Gastrocnemius medialis (tissue), 4 donors: ENCODE data around the gene PLXNA2. TPM values are rescaled to one million over a fixed set of nuclear protein-coding genes. Genes with fewer than 3 reads are reported as not detected.
A peak's percentile ranks its signal among the peaks of the same experiment; 100 is the strongest.

ENCODE experiments used
- ATAC-seq, 2 donors: fragments of 150-250 bp; one replicate each; pipeline ENCODE4 v1.9.1; 2016
- DNase-seq, 2 donors: peaks; one replicate each; pipeline ENCODE4 v3.0.0-alpha.2; 2019
- H3K27ac ChIP-seq, 4 donors: fragments of 200-600 bp; sonication (generic); 1 replicate in 1 of 4; 2 replicates in 3 of 4; pipeline ENCODE4 v1.5.1; 2016 to 2018; ENCODE audit warnings: mild to moderate bottlenecking in 2 of 4, moderate library complexity in 1 of 4
- H3K27me3 ChIP-seq, 3 donors: fragments of 200-600 bp; sonication (generic) in 2 of 3; 1 replicate in 1 of 3; 2 replicates in 2 of 3; pipeline versions ENCODE4 v1.5.1 to v1.6.0; 2016 to 2019; ENCODE audit warnings: mild to moderate bottlenecking in 1 of 3, moderate library complexity in 1 of 3
- H3K36me3 ChIP-seq, 2 donors: fragments of 200-600 bp; sonication (generic) in 1 of 2; one replicate each; pipeline ENCODE4 v1.5.1; 2017 to 2018
- H3K4me1 ChIP-seq, 2 donors: fragments of 200-600 bp; sonication (generic) in 1 of 2; one replicate each; pipeline ENCODE4 v1.5.1; 2016 to 2017; ENCODE audit warnings: mild to moderate bottlenecking in 2 of 2
- H3K4me3 ChIP-seq, 4 donors: fragments of 200-600 bp; sonication (generic) in 3 of 4; 1 replicate in 1 of 4; 2 replicates in 3 of 4; pipeline ENCODE4 v1.5.1; 2016 to 2019; ENCODE audit warnings: mild to moderate bottlenecking in 2 of 4
- H3K9me3 ChIP-seq, 3 donors: fragments of 200-600 bp; sonication (generic) in 2 of 3; 1 replicate in 1 of 3; 2 replicates in 2 of 3; pipeline ENCODE4 v1.5.1; 2016 to 2019
- CTCF ChIP-seq, 5 experiments: fragments of 450-650 bp in 3 of 5; fragments of 200-600 bp in 2 of 5; sonication (generic) in 2 of 5; IDR thresholded peaks in 4 of 5; conservative IDR thresholded peaks in 1 of 5; 1 replicate in 4 of 5; 2 replicates in 1 of 5; pipeline ENCODE4 v1.5.1; 2016 to 2019; ENCODE audit warnings: antibody characterized with exemption in 5 of 5, mild to moderate bottlenecking in 3 of 5, moderate library complexity in 3 of 5
- POLR2A ChIP-seq, 2 donors: fragments of 450-650 bp; IDR thresholded peaks; one replicate each; pipeline ENCODE4 v1.6.1; 2017; ENCODE audit warnings: antibody characterized with exemption in 2 of 2, mild to moderate bottlenecking in 2 of 2, moderate library complexity in 2 of 2
- in situ Hi-C, 4 donors: fragments of 200-750 bp; cut with MboI; loops; one replicate each; pipeline versions ENCODE4 v1.15.0 to v1.8.0; 2017; ENCODE audit warnings: low sequenced_read_pairs in 4 of 4
- intact Hi-C: fragments of 100-400 bp; cut with DNase I; formaldehyde crosslinking; loops from one replicate; pipeline ENCODE4 v1.15.1; 2023; ENCODE audit warnings: low total_unique reads
- total RNA-seq, 4 donors: library from RNA; depleted of rRNA; stranded (reverse); fragments of >200 nt; gene quantifications; one replicate each; pipeline versions ENCODE4 v1.1.0 to v1.2.3, GENCODE V29; 2016

Gene PLXNA2
- total RNA-seq, 4 donors from 2014 or later: 12.4 to 20.0 (median 16.2) TPM

- intact Hi-C loops (no loop called here), in situ Hi-C loops (no loop called here)
- H3K27ac ChIP-seq: peak overlapping the region; percentile 10 to 43 (median 24)
- no peaks in the 10 kb centered on the region for H3K9me3 ChIP-seq
- no peaks in the 10 kb centered on the region for H3K27me3 ChIP-seq
- H3K4me1 ChIP-seq: peaks cover 29% of the 10 kb centered on the region in 2 donors
- DNase-seq (no peak), ATAC-seq (peak; percentile 34 to 59)
- no peak for TF ChIP-seq POLR2A (IDR thresholded peaks at IDR 0.05)
- no peak for TF ChIP-seq CTCF (IDR thresholded peaks at IDR 0.05 in 4 of 5, conservative IDR thresholded peaks at IDR 0.05 in 1 of 5)
- H3K36me3 ChIP-seq: no peaks in the 10 kb centered on the region
- no peak overlapping the region for H3K4me3 ChIP-seq
These were observed 71.6 kb downstream of the PLXNA2 start for GRCh38 chr1:208172423-208173145.

GRCh38 chr1:208171616-208172422 lies 72.4 kb downstream of the PLXNA2 start:
- in situ Hi-C loops (no loop called here), intact Hi-C loops (no loop called here)
- DNase-seq (no peak), ATAC-seq (no peak)
- H3K9me3 ChIP-seq: no peaks in the 10 kb centered on the region
- H3K27me3 ChIP-seq: no peaks in the 10 kb centered on the region
- H3K36me3 ChIP-seq: no peaks in the 10 kb centered on the region
- H3K27ac ChIP-seq: peak overlapping the region in 1 of 4 donors; percentile 43
- no peak for TF ChIP-seq CTCF (IDR thresholded peaks at IDR 0.05 in 4 of 5, conservative IDR thresholded peaks at IDR 0.05 in 1 of 5)
- TF ChIP-seq POLR2A (IDR thresholded peaks at IDR 0.05): no peak
- H3K4me3 ChIP-seq: no peak overlapping the region
- H3K4me1 ChIP-seq: peaks cover 28 to 29% of the 10 kb centered on the region in 2 donors

GRCh38 chr1:208170252-208170651 lies 73.9 kb downstream of the PLXNA2 start:
- no peaks in the 10 kb centered on the region for H3K36me3 ChIP-seq
- DNase-seq: no peak
- H3K4me1 ChIP-seq: peaks cover 27 to 32% of the 10 kb centered on the region in 2 donors
- no peak for TF ChIP-seq POLR2A (IDR thresholded peaks at IDR 0.05)
- no peak for TF ChIP-seq CTCF (IDR thresholded peaks at IDR 0.05 in 4 of 5, conservative IDR thresholded peaks at IDR 0.05 in 1 of 5)
- ATAC-seq: no peak
- H3K9me3 ChIP-seq: no peaks in the 10 kb centered on the region
- H3K27me3 ChIP-seq: no peaks in the 10 kb centered on the region
- H3K27ac ChIP-seq: no peak overlapping the region
- in situ Hi-C loops: no loop called here
- intact Hi-C loops: no loop called here
- no peak overlapping the region for H3K4me3 ChIP-seq

- intact Hi-C loops (no loop called here), in situ Hi-C loops (no loop called here)
- no peak for ATAC-seq
These were observed 74.9 kb downstream of the PLXNA2 start for GRCh38 chr1:208169081-208169879.

More at GRCh38 chr1:208169081-208169879, 74.9 kb downstream of the PLXNA2 start:
- no peak overlapping the region for H3K27ac ChIP-seq
- no peaks in the 10 kb centered on the region for H3K9me3 ChIP-seq
- no peak for DNase-seq
- no peak for TF ChIP-seq POLR2A (IDR thresholded peaks at IDR 0.05)
- TF ChIP-seq CTCF (IDR thresholded peaks at IDR 0.05 in 4 of 5, conservative IDR thresholded peaks at IDR 0.05 in 1 of 5): no peak
- H3K4me3 ChIP-seq: no peak overlapping the region
- H3K36me3 ChIP-seq: no peaks in the 10 kb centered on the region
- no peaks in the 10 kb centered on the region for H3K27me3 ChIP-seq
- H3K4me1 ChIP-seq: peaks cover 29 to 33% of the 10 kb centered on the region in 2 donors
